Epithelial cell of esophagus (primary cell): ENCODE measurements around the gene TP53TG5.

Experiments
- DNase-seq: peaks from one replicate; pipeline ENCODE4 v3.0.0; 2010; ENCODE audit warnings: low read depth
- H3K4me3 ChIP-seq: 2 replicates; pipeline ENCODE4 v1.5.1; 2011; ENCODE audit warnings: mild to moderate bottlenecking, low read length, control low read depth
- TF ChIP-seq, protein P1 (sequence below): IDR thresholded peaks from 2 replicates; pipeline ENCODE4 v1.5.1; 2011; ENCODE audit warnings: low read depth, mild to moderate bottlenecking, low read length, control low read depth, inconsistent platforms; ENCODE audit not compliant: insufficient read depth; ENCODE audit errors: missing control alignments

Gene TP53TG5

DNA sequence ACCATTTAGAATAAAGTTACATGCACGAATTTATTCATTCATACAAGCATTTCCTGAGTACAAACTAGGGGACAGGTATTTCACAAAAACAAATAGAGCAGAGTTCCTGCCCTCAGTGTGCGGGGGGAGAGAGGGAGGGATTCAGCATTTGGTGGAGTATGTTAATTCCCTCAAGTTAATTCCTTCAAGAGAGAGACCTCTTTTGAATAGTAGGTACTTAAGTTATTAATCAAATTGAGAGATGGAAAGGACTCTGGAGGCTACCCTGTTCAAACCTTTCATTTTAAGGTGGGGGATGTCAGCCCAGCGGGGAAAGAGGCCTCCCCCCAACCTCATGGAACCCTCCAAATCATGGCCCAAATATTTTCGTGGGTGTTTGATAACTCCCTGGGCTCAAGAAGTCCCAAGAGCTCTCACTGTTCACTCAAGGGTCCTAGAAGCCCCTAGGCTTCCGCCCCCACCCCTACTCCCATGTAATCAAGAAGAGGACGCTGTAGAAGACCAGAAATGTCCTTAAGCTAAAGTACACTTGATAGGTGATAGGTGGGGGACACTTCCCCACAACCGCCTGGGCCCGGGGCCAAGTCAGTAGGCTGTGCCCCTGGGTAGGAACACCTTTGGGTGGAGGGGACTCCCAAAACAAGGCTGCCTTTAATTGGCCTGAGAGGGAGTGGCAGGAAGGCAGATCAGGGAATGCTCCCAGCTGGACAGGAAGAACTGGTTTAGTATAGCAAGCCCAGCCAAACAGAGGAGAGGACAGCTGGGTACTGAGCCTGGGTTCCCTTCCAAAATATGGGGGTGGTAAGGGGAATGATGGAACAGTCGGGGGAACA is 32.8 kb downstream of the TP53TG5 start:
- peak; percentile 81 for DNase-seq
- TF ChIP-seq, protein P1, sequence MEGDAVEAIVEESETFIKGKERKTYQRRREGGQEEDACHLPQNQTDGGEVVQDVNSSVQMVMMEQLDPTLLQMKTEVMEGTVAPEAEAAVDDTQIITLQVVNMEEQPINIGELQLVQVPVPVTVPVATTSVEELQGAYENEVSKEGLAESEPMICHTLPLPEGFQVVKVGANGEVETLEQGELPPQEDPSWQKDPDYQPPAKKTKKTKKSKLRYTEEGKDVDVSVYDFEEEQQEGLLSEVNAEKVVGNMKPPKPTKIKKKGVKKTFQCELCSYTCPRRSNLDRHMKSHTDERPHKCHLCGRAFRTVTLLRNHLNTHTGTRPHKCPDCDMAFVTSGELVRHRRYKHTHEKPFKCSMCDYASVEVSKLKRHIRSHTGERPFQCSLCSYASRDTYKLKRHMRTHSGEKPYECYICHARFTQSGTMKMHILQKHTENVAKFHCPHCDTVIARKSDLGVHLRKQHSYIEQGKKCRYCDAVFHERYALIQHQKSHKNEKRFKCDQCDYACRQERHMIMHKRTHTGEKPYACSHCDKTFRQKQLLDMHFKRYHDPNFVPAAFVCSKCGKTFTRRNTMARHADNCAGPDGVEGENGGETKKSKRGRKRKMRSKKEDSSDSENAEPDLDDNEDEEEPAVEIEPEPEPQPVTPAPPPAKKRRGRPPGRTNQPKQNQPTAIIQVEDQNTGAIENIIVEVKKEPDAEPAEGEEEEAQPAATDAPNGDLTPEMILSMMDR: no peak
- peak overlapping the region; percentile 63 for H3K4me3 ChIP-seq

- peak; percentile 94 for DNase-seq
- TF ChIP-seq, protein P1: no peak
- H3K4me3 ChIP-seq: peak overlapping the region; percentile 63
Measured at GRCh38 chr20:45344168-45344860, 33.8 kb downstream of the TP53TG5 start.

DNA sequence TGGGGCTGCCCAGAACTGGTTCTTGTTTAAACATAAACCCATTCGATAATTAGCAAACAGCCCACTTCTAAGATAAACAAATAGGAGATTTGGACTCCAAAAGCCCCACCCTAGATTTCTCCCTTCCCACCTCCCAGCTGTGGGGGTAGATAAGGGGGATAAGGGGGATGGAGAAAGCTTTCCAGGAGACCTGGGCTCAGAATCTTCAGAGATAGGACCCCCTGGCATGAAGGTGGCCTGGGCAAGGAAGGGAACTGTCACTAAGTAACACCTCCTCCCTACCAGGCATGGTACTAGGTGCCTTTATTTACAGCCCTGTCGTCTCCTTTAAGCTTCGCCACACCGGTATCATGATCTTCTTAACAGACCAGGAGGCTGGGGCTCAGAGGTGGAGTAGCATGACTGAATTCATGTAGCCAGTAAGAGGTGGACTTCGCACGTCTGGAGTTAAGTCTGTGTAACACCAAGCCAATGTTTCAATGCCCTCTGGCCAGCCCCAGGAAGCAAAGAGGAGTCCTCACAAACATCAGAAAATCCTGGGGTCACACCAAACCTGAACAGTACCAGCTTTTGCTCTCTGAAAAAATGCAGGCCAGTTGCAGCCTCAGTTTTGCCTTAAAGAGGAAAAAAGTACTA is 34.5 kb downstream of the TP53TG5 start:
- no peak for DNase-seq
- peak overlapping the region; percentile 63 for H3K4me3 ChIP-seq
- TF ChIP-seq, protein P1: no peak

GRCh38 chr20:45342855-45343531 is 35.1 kb downstream of the TP53TG5 start:
- no peak for DNase-seq
- peak overlapping the region; percentile 63 for H3K4me3 ChIP-seq
- TF ChIP-seq, protein P1: no peak

- TF ChIP-seq, protein P1: no peak
- peak overlapping the region; percentile 63 for H3K4me3 ChIP-seq
- no peak for DNase-seq
Measured at GRCh38 chr20:45341939-45342854, 35.9 kb downstream of the TP53TG5 start.

DNA sequence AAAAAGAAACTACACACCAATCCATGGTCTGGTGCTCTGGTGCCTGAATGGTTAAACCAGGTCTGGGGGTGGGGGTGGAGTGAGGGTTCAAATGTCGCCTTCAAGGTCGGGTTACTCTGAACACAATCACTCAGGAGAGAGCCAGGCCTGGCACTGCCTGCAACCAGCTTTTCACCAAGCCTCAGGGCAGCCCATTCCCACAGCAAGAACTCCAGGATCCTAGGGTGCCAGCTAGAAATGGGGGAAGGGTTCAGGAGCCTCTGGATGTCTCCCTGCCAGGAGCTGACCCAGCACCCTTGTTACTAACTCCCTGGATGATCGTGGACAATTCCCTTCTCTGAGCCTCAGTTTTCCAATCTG is 36.6 kb downstream of the TP53TG5 start:
- DNase-seq: no peak
- TF ChIP-seq, protein P1: no peak
- peak overlapping the region; percentile 63 for H3K4me3 ChIP-seq
